CD4-positive, alpha-beta T cell treated with Interleukin-2 at 100 ng/mL for 4 hours (primary cell): Measurements from ENCODE around the gene RPLP1.

Experiments
- DNase-seq: peaks from one replicate; pipeline ENCODE4 v3.0.0-alpha.2; 2020; ENCODE audit warnings: low spot score

RPLP1 gene

DNA sequence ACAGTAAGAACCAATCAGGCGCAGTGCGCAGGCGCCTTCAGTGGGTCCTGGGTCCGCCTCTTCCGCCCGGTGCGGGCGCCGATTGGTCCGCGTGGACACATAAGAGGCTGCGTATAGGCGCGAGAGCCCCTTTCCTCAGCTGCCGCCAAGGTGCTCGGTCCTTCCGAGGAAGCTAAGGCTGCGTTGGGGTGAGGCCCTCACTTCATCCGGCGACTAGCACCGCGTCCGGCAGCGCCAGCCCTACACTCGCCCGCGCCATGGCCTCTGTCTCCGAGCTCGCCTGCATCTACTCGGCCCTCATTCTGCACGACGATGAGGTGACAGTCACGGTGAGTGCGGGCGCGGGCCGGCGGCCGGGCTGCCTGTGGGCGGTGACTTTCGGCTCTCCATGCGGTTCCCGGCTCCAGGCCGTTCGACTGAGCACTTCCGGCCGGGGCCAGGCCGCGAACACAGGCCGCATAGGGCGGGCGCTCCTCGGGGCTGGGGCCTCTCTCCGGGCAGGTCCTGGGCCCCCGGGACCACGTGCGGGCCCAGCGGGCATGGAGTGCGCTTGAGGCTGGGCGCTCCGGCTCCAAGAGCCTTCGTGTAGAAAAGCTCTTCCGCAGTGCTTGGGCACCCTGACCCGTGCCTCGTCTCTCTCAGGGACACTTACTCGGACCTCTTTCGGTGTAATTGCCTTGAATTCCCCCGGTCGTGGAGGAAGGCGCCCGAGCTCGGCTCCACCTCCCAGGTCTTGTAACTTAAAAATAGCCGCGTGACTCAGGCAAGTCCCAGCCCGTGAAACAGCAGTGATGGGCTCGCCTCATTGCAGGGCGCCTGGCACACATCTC is at the start of gene RPLP1:
TSS of gene RPLP1 (plus strand) at position 127 of the 830 bp plus-strand sequence. CDS start at position 258, 131 bp downstream.
- peak; percentile 97 for DNase-seq

DNA sequence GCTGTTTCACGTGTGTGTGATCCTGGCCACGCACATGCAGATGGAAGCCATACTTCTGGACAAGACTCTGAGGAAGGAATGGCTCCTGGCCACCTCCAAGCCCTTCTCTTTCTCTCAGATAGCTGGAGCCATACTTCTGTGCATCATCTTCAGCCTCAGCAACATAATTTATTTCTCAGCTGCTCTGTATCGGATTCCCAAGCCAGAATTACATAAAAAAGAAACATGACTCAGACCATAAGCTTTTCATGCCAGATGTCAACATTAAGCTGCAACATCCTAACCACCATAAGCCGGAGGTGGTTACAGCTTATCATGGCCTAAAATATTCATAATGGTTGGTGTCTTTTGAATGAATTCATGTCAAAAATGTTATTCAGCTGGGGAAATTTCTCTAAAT is 49.0 kb upstream of the RPLP1 start:
- DNase-seq = no peak

- DNase-seq = no peak
Observed at GRCh38 chr15:69405110-69405509, 47.5 kb upstream of the RPLP1 start.

DNA sequence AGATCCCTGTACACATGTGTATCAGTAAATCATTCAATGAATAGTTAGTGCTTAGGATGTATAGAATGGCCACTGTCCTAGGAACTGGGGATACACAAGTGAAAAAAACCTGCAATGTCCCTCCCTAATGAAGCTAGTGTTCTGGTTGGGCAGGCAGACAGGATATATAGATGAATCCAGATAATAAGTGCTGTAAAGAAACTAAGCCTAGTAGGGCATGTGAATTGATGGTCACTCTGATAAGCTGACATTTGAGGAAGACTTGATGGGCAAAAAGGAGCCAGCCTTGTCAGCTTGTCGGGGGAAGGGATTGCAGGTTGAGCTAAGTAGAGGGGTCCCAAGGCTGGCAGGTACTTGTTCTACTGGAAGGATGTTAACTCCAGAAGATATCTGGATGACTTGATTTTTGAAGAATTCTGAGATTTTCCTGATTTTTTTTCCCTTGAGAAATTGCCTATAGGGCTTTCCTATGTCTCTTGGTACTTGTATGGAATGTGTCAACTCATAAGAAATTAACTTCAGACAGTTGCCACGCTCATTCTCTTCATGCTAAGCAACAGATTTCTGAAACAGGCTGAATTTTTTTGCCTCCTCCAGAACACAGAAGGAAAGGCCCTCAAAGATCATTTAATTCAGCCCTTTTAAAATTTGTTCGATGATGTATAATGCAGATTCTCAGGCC is 44.8 kb upstream of the RPLP1 start:
- no peak for DNase-seq

- DNase-seq = no peak
Observed at GRCh38 chr15:69408841-69409240, 43.8 kb upstream of the RPLP1 start.

GRCh38 chr15:69410248-69410874 is 42.3 kb upstream of the RPLP1 start:
- no peak for DNase-seq

DNA sequence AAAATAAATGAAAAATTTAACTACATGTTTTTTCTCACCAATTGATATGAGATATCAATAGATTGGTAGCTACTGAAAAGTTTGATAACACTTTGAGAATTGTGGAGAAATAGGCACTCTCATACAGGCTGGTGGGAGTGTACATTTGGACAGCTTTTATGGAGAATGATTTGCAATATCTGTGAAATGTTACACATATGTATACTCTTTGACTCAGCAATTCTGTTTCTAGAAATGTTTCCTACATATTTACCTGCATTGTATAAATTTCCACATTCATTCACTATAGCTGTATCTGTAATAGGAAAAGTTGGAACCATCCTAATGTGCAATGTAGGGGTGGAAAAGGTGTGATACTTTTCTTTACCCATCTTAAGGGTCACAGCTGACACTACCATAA is 40.3 kb upstream of the RPLP1 start:
- DNase-seq = no peak

DNA sequence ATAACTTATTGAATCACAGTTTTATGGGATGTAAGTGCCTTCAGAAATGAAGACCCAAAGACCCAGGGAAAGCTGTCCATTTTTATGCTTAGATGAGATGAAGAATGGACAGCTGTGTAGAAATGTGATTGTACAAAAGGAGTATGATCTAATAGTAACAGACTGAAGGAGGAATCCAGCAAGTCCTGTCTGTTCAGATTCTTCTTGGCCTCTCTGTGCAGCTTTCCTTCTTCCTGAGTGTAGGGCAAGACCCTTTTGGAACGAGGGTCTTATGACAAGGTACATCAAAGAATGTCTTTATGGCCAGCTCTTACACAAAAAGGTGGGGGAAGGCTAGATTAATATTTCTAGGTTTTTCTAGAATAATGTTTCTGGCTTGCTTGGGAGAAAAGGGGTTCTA is 39.9 kb upstream of the RPLP1 start:
- DNase-seq = no peak

- DNase-seq = peak; percentile 94
Observed at GRCh38 chr15:69413822-69414700, 38.6 kb upstream of the RPLP1 start, which contains the start of gene KIF23. Gene KIF23 (plus strand): TSS chr15:69414349. CDS start chr15:69414466, 117 bp downstream.

GRCh38 chr15:69414701-69415167 is 37.9 kb upstream of the RPLP1 start:
- DNase-seq = no peak

DNA sequence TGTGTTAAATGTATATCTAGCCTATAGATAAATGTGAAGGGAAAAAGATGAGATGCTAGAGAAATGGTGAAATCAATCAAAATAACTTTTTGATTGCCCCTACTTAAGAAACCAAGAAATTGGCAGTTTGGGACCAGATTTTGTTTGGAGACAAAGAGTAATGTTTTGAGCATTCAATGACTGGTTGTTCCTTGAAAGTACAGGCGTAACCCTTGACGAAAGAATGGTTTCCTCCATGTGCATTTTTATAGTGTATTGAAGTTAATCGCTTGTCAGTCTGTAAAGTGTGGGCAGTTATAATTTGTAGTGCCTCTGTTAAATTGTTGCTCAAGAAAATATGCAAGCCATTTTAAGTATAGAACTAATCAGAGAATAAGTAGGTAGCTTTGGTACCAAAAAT is 37.2 kb upstream of the RPLP1 start:
- DNase-seq = no peak

- no peak for DNase-seq
Observed at GRCh38 chr15:69417581-69417980, 35.0 kb upstream of the RPLP1 start.

GRCh38 chr15:69421498-69421897 is 31.1 kb upstream of the RPLP1 start:
- DNase-seq = no peak

DNA sequence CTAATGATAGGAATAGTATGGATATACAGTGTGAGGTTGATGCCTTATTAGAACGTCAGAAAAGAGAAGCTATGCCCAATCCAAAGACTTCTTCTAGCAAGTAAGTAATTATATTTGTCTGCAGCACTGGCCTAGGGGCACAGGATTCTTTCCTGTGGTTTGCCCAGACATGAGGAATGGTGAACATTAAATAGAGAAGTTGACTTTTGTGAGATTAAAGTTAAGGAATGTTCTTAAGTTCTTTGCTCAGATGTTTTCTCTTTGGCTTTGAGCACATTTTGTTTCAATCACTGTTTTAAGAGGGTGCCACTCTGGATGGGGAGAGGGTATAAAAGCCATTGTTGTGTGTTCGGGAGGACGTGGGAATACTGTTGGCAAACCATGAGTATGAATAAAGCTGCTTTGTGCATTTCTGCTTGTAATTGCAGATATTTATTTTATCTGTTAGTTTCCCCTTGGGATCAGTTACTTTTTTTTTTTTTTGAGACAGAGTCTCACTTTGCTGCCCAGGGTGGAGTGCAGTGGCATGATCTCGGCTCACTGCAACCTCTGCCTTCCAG is 30.2 kb upstream of the RPLP1 start:
- DNase-seq = no peak

DNA sequence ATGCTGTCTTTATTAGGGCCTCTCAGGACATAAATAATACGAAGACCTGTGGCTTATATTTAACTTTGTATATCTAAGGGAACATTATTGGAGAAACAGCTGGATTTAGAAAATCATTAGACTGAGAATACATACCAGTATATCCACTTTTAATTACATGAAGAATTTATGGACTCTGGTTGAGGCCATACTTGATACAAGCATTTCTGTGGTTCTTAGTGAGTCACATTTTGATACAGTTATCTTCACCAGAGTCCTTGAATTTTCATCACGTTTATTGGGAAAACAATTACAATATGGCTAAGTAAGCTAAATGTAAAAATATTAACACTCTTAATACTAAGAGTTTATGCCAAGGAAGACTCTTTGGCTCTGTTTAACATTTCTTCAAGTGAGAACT is 28.6 kb upstream of the RPLP1 start:
- DNase-seq = no peak

DNA sequence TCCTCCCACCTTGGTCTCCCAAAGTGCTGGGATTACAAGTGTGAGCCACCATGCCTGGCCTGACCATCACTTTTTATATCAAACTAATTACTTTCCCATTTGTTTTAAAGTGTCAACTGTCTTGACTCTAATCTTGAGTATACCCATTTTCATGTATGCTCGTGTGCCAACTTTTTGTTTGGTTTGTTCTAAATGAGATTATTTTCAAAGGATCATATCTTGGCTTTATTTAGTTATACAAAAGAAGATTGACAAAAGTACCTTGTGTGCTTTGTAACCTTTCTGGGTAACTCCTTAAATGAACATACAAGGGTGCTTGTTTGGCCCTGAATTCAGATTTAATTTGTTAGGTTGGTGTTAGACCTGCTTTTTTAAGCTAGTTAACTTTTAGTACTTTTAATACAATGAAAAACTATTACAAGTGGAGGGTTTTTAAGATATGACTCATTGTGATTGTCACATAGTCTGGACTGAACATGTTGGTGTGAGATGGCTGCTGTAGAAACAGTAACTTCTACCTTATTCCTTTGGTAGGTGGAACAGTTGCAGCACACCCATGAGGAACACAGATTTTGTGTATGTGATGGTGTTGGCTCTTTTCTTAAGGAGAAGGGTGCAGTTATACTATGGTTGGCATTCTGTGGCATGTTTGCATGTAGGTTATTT is 27.7 kb upstream of the RPLP1 start:
- no peak for DNase-seq

GRCh38 chr15:69433831-69434230 is 18.8 kb upstream of the RPLP1 start:
- no peak for DNase-seq

DNA sequence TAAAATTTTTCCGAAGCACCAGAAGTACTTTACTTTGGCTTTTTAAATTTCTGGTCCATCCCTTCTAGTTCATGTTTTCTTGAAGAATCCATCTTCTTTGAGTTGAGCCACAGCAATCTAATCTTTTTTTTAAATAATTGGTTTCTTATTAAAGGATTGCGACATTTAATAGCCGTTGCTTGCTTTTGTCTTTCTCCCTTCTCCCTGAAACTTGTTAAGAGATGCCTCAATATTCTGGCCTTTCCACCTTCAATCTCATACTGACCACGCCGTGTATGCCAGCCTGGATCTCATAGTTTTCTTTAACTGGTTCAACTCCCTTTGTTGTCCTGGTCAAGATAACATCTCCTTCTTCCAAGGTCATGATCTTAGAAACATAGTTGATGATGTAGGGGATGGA is 18.4 kb upstream of the RPLP1 start:
- DNase-seq = no peak

DNA sequence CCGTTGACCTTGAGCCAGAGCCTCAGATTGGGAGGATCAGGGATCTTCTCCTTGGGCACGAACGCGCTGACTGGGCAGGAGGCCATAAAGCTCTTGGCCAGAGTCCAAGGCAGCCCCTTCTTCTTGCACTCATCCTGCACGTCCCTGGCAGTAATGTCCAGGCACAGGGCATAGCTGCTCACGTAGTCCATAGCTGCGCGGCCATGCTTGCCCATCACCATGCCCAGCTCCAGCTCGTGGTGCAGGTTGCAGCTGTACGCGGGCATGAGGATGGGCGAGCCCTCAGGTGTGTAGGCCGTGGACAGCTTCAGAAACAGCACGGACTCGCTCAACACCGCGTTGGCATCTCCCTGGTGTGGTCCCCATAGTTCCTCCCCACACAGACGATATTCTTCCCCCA is 17.9 kb upstream of the RPLP1 start:
- no peak for DNase-seq

- no peak for DNase-seq
Observed at GRCh38 chr15:69435985-69436384, 16.6 kb upstream of the RPLP1 start.

DNA sequence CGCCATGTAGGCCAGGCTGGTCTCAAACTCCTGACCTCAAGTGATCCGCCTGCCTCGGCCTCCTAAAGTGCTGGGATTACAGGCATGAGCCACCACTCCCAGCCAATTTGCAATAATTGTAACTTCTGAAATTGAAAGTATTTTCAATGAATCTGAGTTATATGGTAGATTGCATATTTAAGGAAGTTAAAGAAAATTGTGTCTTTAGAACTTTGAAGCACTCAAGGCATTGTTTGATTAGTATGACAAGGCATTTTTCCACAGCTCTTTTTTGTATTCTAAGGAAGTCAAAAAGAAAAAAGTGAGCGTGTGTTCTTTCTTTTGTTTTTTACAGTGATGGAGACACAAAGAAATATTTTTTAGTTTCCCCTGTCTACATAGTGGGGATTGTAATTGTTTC is 15.7 kb upstream of the RPLP1 start:
- no peak for DNase-seq
